T-helper 1 cell treated with Interleukin-12 subunit alpha and Interleukin-12 subunit beta and Interleukin-4 antibody, amounts not matched to agents 30 μg/mL and 1 μg/mL, for 36 hours (primary cell): ENCODE results near the gene CCDC182.

Experiments used
- H3K27ac Mint-ChIP-seq: one replicate; pipeline ENCODE4 v1.8.0; 2021; ENCODE audit warnings: mild to moderate bottlenecking, mixed read lengths
- H3K27me3 Mint-ChIP-seq: one replicate; pipeline ENCODE4 v1.8.0; 2021; ENCODE audit warnings: low read depth, mixed read lengths
- H3K36me3 Mint-ChIP-seq: one replicate; pipeline ENCODE4 v1.8.0; 2021; ENCODE audit warnings: low read depth, mixed read lengths
- H3K4me1 Mint-ChIP-seq: one replicate; pipeline ENCODE4 v1.8.0; 2021; ENCODE audit warnings: low read depth, mixed read lengths
- H3K4me3 Mint-ChIP-seq: one replicate; pipeline ENCODE4 v1.8.0; 2021; ENCODE audit warnings: mild to moderate bottlenecking, moderate library complexity, mixed read lengths
- H3K9me3 Mint-ChIP-seq: one replicate; pipeline ENCODE4 v1.8.0; 2021; ENCODE audit warnings: mixed read lengths

Gene CCDC182

GRCh38 chr17:57749701-57750100 is 4.6 kb upstream of the CCDC182 start:
- H3K4me1 Mint-ChIP-seq, result peaks cover 5% of the 10 kb centered on the region
- H3K36me3 Mint-ChIP-seq, result no peaks in the 10 kb centered on the region
- peaks cover 14% of the 10 kb centered on the region for H3K27me3 Mint-ChIP-seq
- no peaks in the 10 kb centered on the region for H3K9me3 Mint-ChIP-seq
- H3K4me3 Mint-ChIP-seq, result no peak overlapping the region
- no peak overlapping the region for H3K27ac Mint-ChIP-seq

- no peaks in the 10 kb centered on the region for H3K9me3 Mint-ChIP-seq
- H3K4me3 Mint-ChIP-seq, result no peak overlapping the region
- no peak overlapping the region for H3K27ac Mint-ChIP-seq
- peaks cover 18% of the 10 kb centered on the region for H3K27me3 Mint-ChIP-seq
- H3K4me1 Mint-ChIP-seq, result peaks cover 5% of the 10 kb centered on the region
- H3K36me3 Mint-ChIP-seq, result no peaks in the 10 kb centered on the region
Observed at GRCh38 chr17:57747221-57748017, 2.3 kb upstream of the CCDC182 start.

- H3K9me3 Mint-ChIP-seq, result no peaks in the 10 kb centered on the region
- H3K4me1 Mint-ChIP-seq, result peaks cover 5% of the 10 kb centered on the region
- H3K36me3 Mint-ChIP-seq, result no peaks in the 10 kb centered on the region
- H3K4me3 Mint-ChIP-seq, result no peak overlapping the region
- no peak overlapping the region for H3K27ac Mint-ChIP-seq
- H3K27me3 Mint-ChIP-seq, result peaks cover 18% of the 10 kb centered on the region
Observed at GRCh38 chr17:57746221-57746620, 1.1 kb upstream of the CCDC182 start.

GRCh38 chr17:57744195-57745170 is 616 bp downstream of the CCDC182 start:
- Mint-ChIP-seq H3K9me3 (no peaks in the 10 kb centered on the region), H3K4me1 (peaks cover 6% of the 10 kb centered on the region), H3K36me3 (no peaks in the 10 kb centered on the region), H3K4me3 (no peak overlapping the region), H3K27ac (no peak overlapping the region), H3K27me3 (peaks cover 21% of the 10 kb centered on the region)

- Mint-ChIP-seq H3K27ac (no peak overlapping the region), H3K4me3 (no peak overlapping the region)
Observed at GRCh38 chr17:57740235-57740528, 4.9 kb downstream of the CCDC182 start.

GRCh38 chr17:57739402-57740234 is 5.5 kb downstream of the CCDC182 start:
- peaks cover 4% of the 10 kb centered on the region for H3K4me1 Mint-ChIP-seq
- no peaks in the 10 kb centered on the region for H3K36me3 Mint-ChIP-seq
- H3K27ac Mint-ChIP-seq, result no peak overlapping the region
- peaks cover 21% of the 10 kb centered on the region for H3K27me3 Mint-ChIP-seq
- H3K4me3 Mint-ChIP-seq, result no peak overlapping the region
- no peaks in the 10 kb centered on the region for H3K9me3 Mint-ChIP-seq

More at GRCh38 chr17:57740235-57740528, 4.9 kb downstream of the CCDC182 start:
- Mint-ChIP-seq H3K36me3 (no peaks in the 10 kb centered on the region), H3K9me3 (no peaks in the 10 kb centered on the region), H3K4me1 (peaks cover 4% of the 10 kb centered on the region), H3K27me3 (peaks cover 16% of the 10 kb centered on the region)

GRCh38 chr17:57737450-57737849 is 7.6 kb downstream of the CCDC182 start:
- Mint-ChIP-seq H3K4me1 (peaks cover 4% of the 10 kb centered on the region), H3K27ac (no peak overlapping the region), H3K27me3 (peaks cover 30% of the 10 kb centered on the region), H3K4me3 (no peak overlapping the region), H3K36me3 (no peaks in the 10 kb centered on the region), H3K9me3 (no peaks in the 10 kb centered on the region)

- Mint-ChIP-seq H3K9me3 (no peaks in the 10 kb centered on the region), H3K27ac (no peak overlapping the region), H3K4me3 (no peak overlapping the region), H3K4me1 (peaks cover 4% of the 10 kb centered on the region), H3K36me3 (no peaks in the 10 kb centered on the region), H3K27me3 (peaks cover 41% of the 10 kb centered on the region)
Observed at GRCh38 chr17:57735707-57736106, 9.4 kb downstream of the CCDC182 start.

GRCh38 chr17:57735230-57735629 is 9.9 kb downstream of the CCDC182 start:
- H3K4me1 Mint-ChIP-seq, result peaks cover 4% of the 10 kb centered on the region
- H3K9me3 Mint-ChIP-seq, result no peaks in the 10 kb centered on the region
- no peaks in the 10 kb centered on the region for H3K36me3 Mint-ChIP-seq
- H3K27me3 Mint-ChIP-seq, result peaks cover 42% of the 10 kb centered on the region
- no peak overlapping the region for H3K27ac Mint-ChIP-seq
- no peak overlapping the region for H3K4me3 Mint-ChIP-seq

- Mint-ChIP-seq H3K9me3 (no peaks in the 10 kb centered on the region), H3K4me3 (no peak overlapping the region), H3K27me3 (peaks cover 48% of the 10 kb centered on the region), H3K4me1 (no peaks in the 10 kb centered on the region), H3K36me3 (no peaks in the 10 kb centered on the region), H3K27ac (no peak overlapping the region)
Observed at GRCh38 chr17:57733085-57733484, 12.0 kb downstream of the CCDC182 start.

- Mint-ChIP-seq H3K4me1 (no peaks in the 10 kb centered on the region), H3K9me3 (no peaks in the 10 kb centered on the region), H3K4me3 (no peak overlapping the region)
Observed at GRCh38 chr17:57732062-57732461, 13.0 kb downstream of the CCDC182 start.

GRCh38 chr17:57730026-57730701 is 14.9 kb downstream of the CCDC182 start:
- no peaks in the 10 kb centered on the region for H3K4me1 Mint-ChIP-seq
- no peak overlapping the region for H3K27ac Mint-ChIP-seq
- H3K9me3 Mint-ChIP-seq, result no peaks in the 10 kb centered on the region
- H3K36me3 Mint-ChIP-seq, result no peaks in the 10 kb centered on the region
- peaks cover 42% of the 10 kb centered on the region for H3K27me3 Mint-ChIP-seq
- H3K4me3 Mint-ChIP-seq, result no peak overlapping the region

More at GRCh38 chr17:57732062-57732461, 13.0 kb downstream of the CCDC182 start:
- no peak overlapping the region for H3K27ac Mint-ChIP-seq
- no peaks in the 10 kb centered on the region for H3K36me3 Mint-ChIP-seq
- peaks cover 48% of the 10 kb centered on the region for H3K27me3 Mint-ChIP-seq

- H3K36me3 Mint-ChIP-seq, result no peaks in the 10 kb centered on the region
- H3K9me3 Mint-ChIP-seq, result no peaks in the 10 kb centered on the region
- no peak overlapping the region for H3K27ac Mint-ChIP-seq
- H3K4me3 Mint-ChIP-seq, result no peak overlapping the region
- H3K27me3 Mint-ChIP-seq, result peaks cover 24% of the 10 kb centered on the region
- no peaks in the 10 kb centered on the region for H3K4me1 Mint-ChIP-seq
Observed at GRCh38 chr17:57727630-57728175, 17.4 kb downstream of the CCDC182 start.
